Hepatocyte (in vitro differentiated cells): ENCODE results near the gene MOB3C. TPM values are rescaled to one million over a fixed set of nuclear protein-coding genes. Genes with fewer than 3 reads are reported as not detected.
"Not testable (repeated sequence)": the region's sequence is repeated elsewhere in the genome, so short reads cannot be mapped to it uniquely, and the experiment has no call there.

Experiments
- DNase-seq: peaks from one replicate; pipeline ENCODE4 v3.0.0-alpha.2; 2016; ENCODE audit warnings: low spot score
- H2AFZ ChIP-seq: fragments of 200-600 bp; sonication (generic); 2 replicates; pipeline ENCODE4 v1.6.0; 2016; ENCODE audit warnings: antibody characterized with exemption, mild to moderate bottlenecking
- H3K27ac ChIP-seq: fragments of 200-600 bp; sonication (generic); 2 replicates; pipeline ENCODE4 v1.5.1; 2016; ENCODE audit warnings: mild to moderate bottlenecking
- H3K27me3 ChIP-seq: fragments of 200-600 bp; sonication (generic); 2 replicates; pipeline ENCODE4 v1.6.1; 2016
- H3K36me3 ChIP-seq: fragments of 200-600 bp; sonication (generic); replicated peaks from 2 replicates; pipeline ENCODE4 v1.5.1; 2016; ENCODE audit warnings: low read depth; ENCODE audit not compliant: insufficient read depth
- H3K4me1 ChIP-seq: fragments of 200-600 bp; sonication (generic); 2 replicates; pipeline ENCODE4 v1.5.1; 2016; ENCODE audit warnings: mild to moderate bottlenecking, moderate library complexity; ENCODE audit not compliant: insufficient read depth
- H3K4me2 ChIP-seq: fragments of 200-600 bp; sonication (generic); 2 replicates; pipeline ENCODE4 v1.6.0; 2016
- H3K4me3 ChIP-seq: fragments of 200-600 bp; sonication (generic); 2 replicates; pipeline ENCODE4 v1.5.1; 2016; ENCODE audit warnings: mild to moderate bottlenecking
- H3K79me2 ChIP-seq: fragments of 200-600 bp; sonication (generic); 2 replicates; pipeline ENCODE4 v1.6.0; 2017; ENCODE audit warnings: mild to moderate bottlenecking
- H3K9me2 ChIP-seq: fragments of 200-600 bp; sonication (generic); replicated peaks from 2 replicates; pipeline ENCODE4 v1.6.0; 2017; ENCODE audit warnings: mild to moderate bottlenecking; ENCODE audit not compliant: insufficient read depth
- H3K9me3 ChIP-seq: fragments of 200-600 bp; sonication (generic); 2 replicates; pipeline ENCODE4 v1.5.1; 2016; ENCODE audit warnings: low read depth, mild to moderate bottlenecking
- H4K20me1 ChIP-seq: fragments of 200-600 bp; sonication (generic); 2 replicates; pipeline ENCODE4 v1.6.0; 2016; ENCODE audit warnings: mild to moderate bottlenecking; ENCODE audit not compliant: insufficient read depth, poor library complexity, severe bottlenecking
- EZH2 ChIP-seq: fragments of 200-600 bp; sonication (generic); IDR thresholded peaks from 2 replicates; pipeline ENCODE4 v1.6.1; 2016; ENCODE audit warnings: antibody characterized with exemption, mild to moderate bottlenecking, borderline replicate concordance
- EZH2phosphoT487 ChIP-seq: fragments of 200-600 bp; sonication (generic); IDR thresholded peaks from one replicate; pipeline ENCODE4 v1.6.1; 2018; ENCODE audit warnings: antibody characterized with exemption, mild to moderate bottlenecking, low read depth, moderate library complexity; ENCODE audit not compliant: unreplicated experiment, severe bottlenecking
- WGBS: methylation state at CpG from one replicate; pipeline ENCODE4 v1.1.6; 2016; ENCODE audit warnings: low lambda C conversion rate; ENCODE audit errors: missing lambda C conversion rate; 5-methylcytosine and 5-hydroxymethylcytosine counted together
- polyA plus RNA-seq: library from polyadenylated mRNA; unstranded; fragments of >200 nt; fragmentation: Nextera tagmentation; extraction: Ambion mirVana; gene quantifications from 2 replicates; pipeline ENCODE4 v1.2.1, GENCODE V29; 2016
- total RNA-seq: library from RNA; depleted of rRNA; stranded (reverse); fragments of >200 nt; gene quantifications from 2 replicates; pipeline ENCODE4 v1.2.3, GENCODE V29; 2014
- TF ChIP-seq, protein P1 (sequence below): fragments of 200-600 bp; sonication (generic); IDR thresholded peaks from 2 replicates; pipeline ENCODE4 v1.5.1; 2016; ENCODE audit warnings: antibody characterized with exemption, mild to moderate bottlenecking; ENCODE audit not compliant: poor library complexity

MOB3C gene
- total and polyA plus RNA-seq, 2 experiments from 2014 or later, result 5.8 to 6.6 TPM

DNA sequence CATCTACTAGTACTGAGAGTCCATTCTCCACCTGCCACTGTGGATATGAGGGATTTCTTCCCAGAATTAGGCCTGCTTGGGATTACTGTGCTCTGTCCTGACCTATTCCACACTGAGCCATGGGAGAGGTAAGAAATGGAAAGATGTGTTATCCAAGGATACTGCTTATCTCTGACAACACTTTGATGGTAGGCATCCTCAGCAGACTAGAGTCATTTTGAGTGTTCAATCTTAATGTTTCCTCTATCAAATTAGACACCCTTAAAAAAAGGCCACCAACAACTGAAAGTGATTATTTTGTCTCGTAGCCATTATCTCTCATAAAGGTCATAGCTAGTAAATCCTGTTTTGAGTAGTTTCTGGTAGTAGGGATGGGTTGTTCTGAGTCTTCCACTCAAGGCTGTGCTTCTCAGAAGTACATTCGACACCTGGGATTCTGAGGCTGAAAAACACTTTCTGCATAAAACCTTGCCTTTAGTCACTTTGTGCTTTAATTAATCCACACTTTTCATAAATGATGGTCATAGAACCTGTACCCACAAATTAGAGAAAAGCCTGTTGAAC is 42.8 kb upstream of the MOB3C start:
- no peak overlapping the region for H3K27ac ChIP-seq
- no peaks in the 10 kb centered on the region for H3K4me1 ChIP-seq
- TF ChIP-seq EZH2phosphoT487, result no peak
- TF ChIP-seq, protein P1, sequence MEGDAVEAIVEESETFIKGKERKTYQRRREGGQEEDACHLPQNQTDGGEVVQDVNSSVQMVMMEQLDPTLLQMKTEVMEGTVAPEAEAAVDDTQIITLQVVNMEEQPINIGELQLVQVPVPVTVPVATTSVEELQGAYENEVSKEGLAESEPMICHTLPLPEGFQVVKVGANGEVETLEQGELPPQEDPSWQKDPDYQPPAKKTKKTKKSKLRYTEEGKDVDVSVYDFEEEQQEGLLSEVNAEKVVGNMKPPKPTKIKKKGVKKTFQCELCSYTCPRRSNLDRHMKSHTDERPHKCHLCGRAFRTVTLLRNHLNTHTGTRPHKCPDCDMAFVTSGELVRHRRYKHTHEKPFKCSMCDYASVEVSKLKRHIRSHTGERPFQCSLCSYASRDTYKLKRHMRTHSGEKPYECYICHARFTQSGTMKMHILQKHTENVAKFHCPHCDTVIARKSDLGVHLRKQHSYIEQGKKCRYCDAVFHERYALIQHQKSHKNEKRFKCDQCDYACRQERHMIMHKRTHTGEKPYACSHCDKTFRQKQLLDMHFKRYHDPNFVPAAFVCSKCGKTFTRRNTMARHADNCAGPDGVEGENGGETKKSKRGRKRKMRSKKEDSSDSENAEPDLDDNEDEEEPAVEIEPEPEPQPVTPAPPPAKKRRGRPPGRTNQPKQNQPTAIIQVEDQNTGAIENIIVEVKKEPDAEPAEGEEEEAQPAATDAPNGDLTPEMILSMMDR, result no peak
- TF ChIP-seq EZH2, result no peak
- H2AFZ ChIP-seq, result no peak overlapping the region
- no peaks in the 10 kb centered on the region for H3K36me3 ChIP-seq
- no peaks in the 10 kb centered on the region for H4K20me1 ChIP-seq
- no peaks in the 10 kb centered on the region for H3K27me3 ChIP-seq
- DNase-seq, result no peak
- no peak overlapping the region for H3K4me3 ChIP-seq
- H3K9me2 ChIP-seq, result no peaks in the 10 kb centered on the region
- no peaks in the 10 kb centered on the region for H3K79me2 ChIP-seq
- H3K4me2 ChIP-seq, result no peak overlapping the region
- H3K9me3 ChIP-seq, result no peaks in the 10 kb centered on the region
- 100% methylated on average over 2 of the region's 2 CpGs for WGBS

DNA sequence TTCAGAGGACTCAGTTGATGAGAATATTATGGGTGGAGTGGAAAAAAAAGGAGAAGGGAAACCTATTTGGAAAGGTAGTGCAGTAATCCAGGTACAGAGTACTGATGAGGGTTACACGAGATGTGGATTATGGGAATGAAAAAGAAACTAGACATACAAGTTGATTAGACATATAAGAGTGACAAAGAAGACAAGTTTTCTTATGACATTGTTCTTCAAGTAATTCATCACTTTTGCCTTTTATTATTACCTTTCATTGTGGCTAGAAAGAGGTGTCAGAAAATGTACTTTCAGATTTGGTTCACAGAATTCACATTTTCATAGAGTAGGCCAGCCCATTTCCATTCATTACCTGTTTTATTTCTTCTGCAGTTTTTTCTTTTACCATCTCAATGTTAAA is 41.2 kb upstream of the MOB3C start:
- Histone ChIP-seq H3K27me3 (no peaks in the 10 kb centered on the region), H3K36me3 (no peaks in the 10 kb centered on the region), H3K27ac (no peak overlapping the region), H3K9me2 (no peaks in the 10 kb centered on the region), H3K4me3 (no peak overlapping the region), H3K79me2 (no peaks in the 10 kb centered on the region), H3K4me2 (no peak overlapping the region), H3K9me3 (no peaks in the 10 kb centered on the region), H4K20me1 (no peaks in the 10 kb centered on the region), H2AFZ (no peak overlapping the region), H3K4me1 (peaks cover 5% of the 10 kb centered on the region)
- WGBS, result 94% methylated on average over 1 of the region's 1 CpG
- no peak for DNase-seq
- TF ChIP-seq, protein P1, result no peak
- TF ChIP-seq EZH2phosphoT487, result no peak
- no peak for TF ChIP-seq EZH2

DNA sequence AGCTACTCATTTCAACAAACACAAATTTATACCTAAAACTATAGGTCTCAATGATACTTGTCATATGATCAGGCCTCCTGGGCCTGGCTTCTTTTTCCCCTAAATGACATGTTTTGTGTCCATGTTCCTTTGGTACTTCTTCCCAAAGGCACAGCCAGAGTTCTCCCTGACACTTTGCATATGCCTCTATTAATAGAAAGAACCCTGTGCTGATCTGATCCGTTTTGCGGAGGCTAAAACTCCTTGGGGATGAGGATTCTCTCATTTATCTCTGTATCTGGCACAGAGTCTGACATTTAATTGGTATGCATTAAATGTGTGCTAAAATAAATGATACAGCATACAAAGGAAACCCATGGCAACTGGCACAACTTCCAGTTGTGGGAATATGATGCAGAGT is 40.0 kb upstream of the MOB3C start:
- peaks cover 5% of the 10 kb centered on the region for H3K4me1 ChIP-seq
- no peaks in the 10 kb centered on the region for H3K79me2 ChIP-seq
- H3K4me2 ChIP-seq, result no peak overlapping the region
- no peak overlapping the region for H3K27ac ChIP-seq
- DNase-seq, result no peak
- no peak overlapping the region for H3K4me3 ChIP-seq
- WGBS, result 93% methylated on average over 2 of the region's 2 CpGs
- no peaks in the 10 kb centered on the region for H3K36me3 ChIP-seq
- no peaks in the 10 kb centered on the region for H3K9me3 ChIP-seq
- no peaks in the 10 kb centered on the region for H3K27me3 ChIP-seq
- no peaks in the 10 kb centered on the region for H4K20me1 ChIP-seq
- H2AFZ ChIP-seq, result no peak overlapping the region
- TF ChIP-seq EZH2phosphoT487, result no peak
- TF ChIP-seq, protein P1, result no peak
- TF ChIP-seq EZH2, result no peak
- no peaks in the 10 kb centered on the region for H3K9me2 ChIP-seq

DNA sequence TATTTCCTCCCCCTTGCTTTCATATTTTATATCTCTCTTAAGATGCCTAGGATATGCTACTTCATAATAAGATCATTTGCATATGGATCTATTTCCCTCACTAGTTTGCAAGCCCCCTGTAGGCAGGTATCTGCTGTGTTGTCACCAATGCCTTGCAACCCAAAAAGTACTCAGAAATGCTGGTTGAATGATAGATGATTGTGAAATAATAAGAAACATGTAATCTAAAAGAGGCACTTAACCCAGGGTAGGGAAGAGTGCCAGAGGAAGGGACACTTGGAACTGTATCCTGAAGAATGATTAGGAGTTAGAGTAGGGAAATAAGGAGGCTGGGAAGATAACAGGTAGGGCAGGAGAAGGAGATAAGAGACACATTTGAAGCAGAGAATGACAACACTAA is 39.2 kb upstream of the MOB3C start:
- H3K36me3 ChIP-seq, result no peaks in the 10 kb centered on the region
- H2AFZ ChIP-seq, result no peak overlapping the region
- peaks cover 5% of the 10 kb centered on the region for H3K4me1 ChIP-seq
- H3K27me3 ChIP-seq, result no peaks in the 10 kb centered on the region
- TF ChIP-seq EZH2, result no peak
- no peak for TF ChIP-seq EZH2phosphoT487
- TF ChIP-seq, protein P1, result no peak
- H3K4me3 ChIP-seq, result no peak overlapping the region
- no peaks in the 10 kb centered on the region for H4K20me1 ChIP-seq
- no peak for DNase-seq
- no peaks in the 10 kb centered on the region for H3K9me2 ChIP-seq
- H3K9me3 ChIP-seq, result no peaks in the 10 kb centered on the region
- no peaks in the 10 kb centered on the region for H3K79me2 ChIP-seq
- no peak overlapping the region for H3K4me2 ChIP-seq
- H3K27ac ChIP-seq, result no peak overlapping the region

DNA sequence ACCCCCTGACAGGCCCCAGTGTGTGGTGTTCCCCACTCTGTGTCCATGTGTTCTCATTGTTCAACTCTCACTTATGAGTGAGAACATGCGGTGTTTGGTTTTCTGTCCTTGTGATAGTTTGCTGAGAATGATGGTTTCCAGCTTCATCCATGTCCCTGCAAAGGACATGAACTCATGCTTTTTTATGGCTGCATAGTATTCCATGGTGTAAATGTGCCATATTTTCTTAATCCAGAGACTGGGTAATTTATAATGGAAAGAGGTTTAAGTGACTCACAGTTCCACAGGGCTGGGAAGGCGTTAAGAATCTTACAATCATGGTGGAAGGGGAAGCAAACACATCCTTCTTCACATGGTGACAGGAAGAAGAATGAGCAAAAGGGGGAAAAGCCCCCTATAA is 38.1 kb upstream of the MOB3C start:
- H3K4me1 ChIP-seq, H3K4me2 ChIP-seq, H3K27me3 ChIP-seq, H3K9me3 ChIP-seq, H3K79me2 ChIP-seq, H3K9me2 ChIP-seq, H3K36me3 ChIP-seq, H3K4me3 ChIP-seq, H2AFZ ChIP-seq, H4K20me1 ChIP-seq, H3K27ac ChIP-seq, DNase-seq: not testable (repeated sequence)
- 97% methylated on average over 2 of the region's 2 CpGs for WGBS
